Right lobe of liver (tissue), 4 donors: ENCODE results near the gene ARPP21.

Experiments
- CTCF ChIP-seq, 4 donors: fragments of 200-600 bp in 3 of 4; fragments of 450-650 bp in 1 of 4; IDR thresholded peaks; one replicate each; pipeline versions ENCODE4 v1.5.1 to v1.8.0; 2016 to 2022; ENCODE audit warnings: antibody characterized with exemption in 4 of 4, mild to moderate bottlenecking in 2 of 4
- POLR2A ChIP-seq: fragments of 450-650 bp; IDR thresholded peaks from one replicate; pipeline ENCODE4 v1.6.1; 2017; ENCODE audit warnings: antibody characterized with exemption, mild to moderate bottlenecking
- donor health status: DM: no; HTN: no; CAD: no.
- donor health status: DM: no; HTN: no; CAD: no.
- donor health status: DM: no; HTN: yes; CAD: no.

GRCh38 chr3:35743218-35743617 is 103.9 kb downstream of the ARPP21 start:
- no peak for TF ChIP-seq CTCF (IDR thresholded peaks at IDR 0.05)
- no peak for TF ChIP-seq POLR2A
